ENCODE data around the gene PHTF1.

DNA sequence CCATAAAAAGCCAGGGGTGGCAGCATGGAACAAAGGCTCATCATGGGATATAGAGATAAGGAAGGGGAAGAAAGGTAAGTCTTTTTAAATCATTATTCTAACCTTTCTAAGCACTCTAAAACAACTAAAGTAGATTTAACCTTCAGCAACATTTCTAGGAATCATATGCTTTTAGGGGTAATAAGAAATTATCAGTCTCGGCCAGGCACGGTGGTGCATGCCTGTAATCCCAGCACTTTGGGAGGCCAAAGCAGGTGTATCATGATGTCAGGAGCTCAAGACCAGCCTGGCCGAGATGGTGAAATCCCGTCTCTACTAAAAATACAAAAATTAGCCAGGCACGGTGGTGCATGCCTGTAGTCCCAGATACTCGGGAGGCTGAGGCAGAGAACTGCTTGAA lies 20.3 kb upstream of the PHTF1 start:
- TF ChIP-seq RAD21 (IDR thresholded peaks at IDR 0.05; ENCODE audit: low read depth): no peak
- TF ChIP-seq, protein P1, sequence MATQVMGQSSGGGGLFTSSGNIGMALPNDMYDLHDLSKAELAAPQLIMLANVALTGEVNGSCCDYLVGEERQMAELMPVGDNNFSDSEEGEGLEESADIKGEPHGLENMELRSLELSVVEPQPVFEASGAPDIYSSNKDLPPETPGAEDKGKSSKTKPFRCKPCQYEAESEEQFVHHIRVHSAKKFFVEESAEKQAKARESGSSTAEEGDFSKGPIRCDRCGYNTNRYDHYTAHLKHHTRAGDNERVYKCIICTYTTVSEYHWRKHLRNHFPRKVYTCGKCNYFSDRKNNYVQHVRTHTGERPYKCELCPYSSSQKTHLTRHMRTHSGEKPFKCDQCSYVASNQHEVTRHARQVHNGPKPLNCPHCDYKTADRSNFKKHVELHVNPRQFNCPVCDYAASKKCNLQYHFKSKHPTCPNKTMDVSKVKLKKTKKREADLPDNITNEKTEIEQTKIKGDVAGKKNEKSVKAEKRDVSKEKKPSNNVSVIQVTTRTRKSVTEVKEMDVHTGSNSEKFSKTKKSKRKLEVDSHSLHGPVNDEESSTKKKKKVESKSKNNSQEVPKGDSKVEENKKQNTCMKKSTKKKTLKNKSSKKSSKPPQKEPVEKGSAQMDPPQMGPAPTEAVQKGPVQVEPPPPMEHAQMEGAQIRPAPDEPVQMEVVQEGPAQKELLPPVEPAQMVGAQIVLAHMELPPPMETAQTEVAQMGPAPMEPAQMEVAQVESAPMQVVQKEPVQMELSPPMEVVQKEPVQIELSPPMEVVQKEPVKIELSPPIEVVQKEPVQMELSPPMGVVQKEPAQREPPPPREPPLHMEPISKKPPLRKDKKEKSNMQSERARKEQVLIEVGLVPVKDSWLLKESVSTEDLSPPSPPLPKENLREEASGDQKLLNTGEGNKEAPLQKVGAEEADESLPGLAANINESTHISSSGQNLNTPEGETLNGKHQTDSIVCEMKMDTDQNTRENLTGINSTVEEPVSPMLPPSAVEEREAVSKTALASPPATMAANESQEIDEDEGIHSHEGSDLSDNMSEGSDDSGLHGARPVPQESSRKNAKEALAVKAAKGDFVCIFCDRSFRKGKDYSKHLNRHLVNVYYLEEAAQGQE (IDR thresholded peaks at IDR 0.05; ENCODE audit: low read depth): no peak
- TF ChIP-seq YY1 (IDR thresholded peaks at IDR 0.05; ENCODE audit: low read depth): no peak
- TF ChIP-seq TEAD4 (IDR thresholded peaks at IDR 0.05): no peak
- TF ChIP-seq TAF1 (IDR thresholded peaks at IDR 0.05; ENCODE audit: low read depth): no peak
- TF ChIP-seq, protein P2, sequence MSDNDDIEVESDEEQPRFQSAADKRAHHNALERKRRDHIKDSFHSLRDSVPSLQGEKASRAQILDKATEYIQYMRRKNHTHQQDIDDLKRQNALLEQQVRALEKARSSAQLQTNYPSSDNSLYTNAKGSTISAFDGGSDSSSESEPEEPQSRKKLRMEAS (IDR thresholded peaks at IDR 0.05): no peak
- no peak for TF ChIP-seq CREB1 (IDR thresholded peaks at IDR 0.05; ENCODE audit: low read depth)
- TF ChIP-seq EP300 (IDR thresholded peaks at IDR 0.05; ENCODE audit: borderline replicate concordance): no peak
- no peak for TF ChIP-seq NFIC (IDR thresholded peaks at IDR 0.05)
- TF ChIP-seq, protein P3, sequence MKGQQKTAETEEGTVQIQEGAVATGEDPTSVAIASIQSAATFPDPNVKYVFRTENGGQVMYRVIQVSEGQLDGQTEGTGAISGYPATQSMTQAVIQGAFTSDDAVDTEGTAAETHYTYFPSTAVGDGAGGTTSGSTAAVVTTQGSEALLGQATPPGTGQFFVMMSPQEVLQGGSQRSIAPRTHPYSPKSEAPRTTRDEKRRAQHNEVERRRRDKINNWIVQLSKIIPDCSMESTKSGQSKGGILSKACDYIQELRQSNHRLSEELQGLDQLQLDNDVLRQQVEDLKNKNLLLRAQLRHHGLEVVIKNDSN (IDR thresholded peaks at IDR 0.05): no peak
- no peak for TF ChIP-seq FOXM1 (IDR thresholded peaks at IDR 0.05; ENCODE audit: borderline replicate concordance, low read depth)
- TF ChIP-seq TCF12 (IDR thresholded peaks at IDR 0.05; ENCODE audit: low read depth): no peak
